ENCODE results near the gene RHBDD3.

DNA sequence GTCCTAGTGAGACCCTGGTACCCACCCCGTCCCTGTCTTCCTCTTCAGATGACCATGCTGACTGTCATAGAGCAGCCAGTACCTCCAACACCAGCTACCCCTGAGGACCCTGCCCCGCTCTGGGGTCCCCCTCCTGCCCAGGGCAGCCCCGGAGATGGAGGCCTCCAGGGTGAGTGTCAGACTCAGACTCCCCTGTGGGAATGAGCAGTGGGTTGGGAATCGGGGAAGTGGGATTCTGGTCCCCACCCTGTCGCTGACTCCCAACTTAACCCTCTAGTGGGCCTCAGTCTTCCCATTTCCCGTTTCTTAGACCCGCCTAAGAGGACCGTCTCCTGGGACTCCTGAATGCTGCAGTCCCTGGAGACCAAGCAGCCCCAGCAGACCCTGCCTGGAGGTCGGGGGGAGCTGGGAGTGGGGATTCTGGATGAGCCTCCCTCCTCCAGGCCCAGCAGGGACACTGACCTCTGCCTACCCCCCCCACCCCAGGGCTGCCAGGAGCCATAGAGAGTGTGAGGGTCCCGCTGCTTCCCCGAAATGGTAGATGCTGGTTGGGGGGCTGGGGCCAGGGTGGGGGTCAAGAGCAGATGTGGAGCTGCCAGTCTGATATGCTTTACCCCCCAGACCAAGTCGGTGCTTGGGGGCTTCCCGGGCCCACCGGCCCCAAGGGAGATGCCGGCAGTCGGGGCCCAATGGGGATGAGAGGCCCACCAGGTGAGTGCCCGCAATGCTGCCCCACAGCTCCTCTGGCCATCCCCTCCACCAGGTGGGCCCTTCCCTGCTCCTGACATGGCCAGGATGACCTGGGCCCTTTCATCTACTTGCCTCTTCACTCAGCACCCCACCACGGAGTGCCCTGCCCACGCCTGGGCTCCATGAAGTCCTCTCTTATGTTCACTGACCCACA, 36.6 kb downstream of the RHBDD3 start:
- TF ChIP-seq CTCF (IDR thresholded peaks at IDR 0.05 in 4 of 5, conservative IDR thresholded peaks at IDR 0.05 in 1 of 5) (no peak), POLR2A (IDR thresholded peaks at IDR 0.05) (no peak)
